Myocyte (in vitro differentiated cells): Measurements from ENCODE around the gene ATG12. TPM values are rescaled to one million over a fixed set of nuclear protein-coding genes. Genes with fewer than 3 reads are reported as not detected.
"Not testable (repeated sequence)": the region's sequence is repeated elsewhere in the genome, so short reads cannot be mapped to it uniquely, and the experiment has no call there.

Experiments
- DNase-seq: peaks from one replicate; pipeline ENCODE4 v3.0.0-alpha.2; 2012; ENCODE audit warnings: low read depth
- total RNA-seq: library from RNA; depleted of rRNA; stranded (reverse); fragments of >200 nt; gene quantifications from 2 replicates; pipeline ENCODE4 v1.2.3, GENCODE V29; 2014

The ATG12 gene
- total RNA-seq, 1 donor from 2014 or later, result 66.7 TPM

- no peak for DNase-seq
These were observed 2.2 kb upstream of the ATG12 start for GRCh38 chr5:115843444-115844130.

- DNase-seq, result no peak
These were observed 1.6 kb upstream of the ATG12 start for GRCh38 chr5:115842952-115843351.

GRCh38 chr5:115842089-115842935 lies 947 bp upstream of the ATG12 start:
- DNase-seq, result peak; percentile 88

- no peak for DNase-seq
These were observed 492 bp downstream of the ATG12 start for GRCh38 chr5:115840873-115841272.

DNA sequence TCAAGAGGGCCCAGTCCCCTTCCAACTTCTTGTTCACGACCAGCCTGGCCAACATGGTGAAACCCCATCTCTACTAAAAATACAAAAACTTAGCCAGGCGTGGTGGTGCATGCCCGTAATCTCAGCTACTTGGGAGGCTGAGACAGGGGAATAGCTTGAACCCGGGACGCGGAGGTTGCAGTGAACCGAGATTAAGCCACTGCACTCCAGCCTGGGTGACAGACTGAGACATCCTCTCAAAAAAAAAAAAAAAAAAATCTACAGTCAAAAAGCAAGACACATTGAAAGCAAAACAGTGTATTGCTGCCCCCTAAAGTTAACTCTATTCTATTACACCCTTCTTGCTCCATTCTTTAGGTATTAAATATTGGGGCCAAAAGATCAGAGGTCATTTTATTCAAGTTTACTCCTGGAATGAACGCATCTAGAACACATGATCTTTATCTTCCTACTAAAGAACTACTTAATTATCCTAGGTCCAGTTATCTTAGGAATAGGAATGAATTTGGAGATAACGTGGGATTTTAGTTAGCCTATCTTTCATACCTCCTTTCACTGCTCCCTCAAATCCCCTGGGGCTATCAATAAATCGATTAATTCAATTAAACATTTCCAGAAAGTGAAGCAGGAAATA lies 2.4 kb downstream of the ATG12 start:
- peak; percentile 62 for DNase-seq

GRCh38 chr5:115835481-115835880 lies 5.9 kb downstream of the ATG12 start:
- no peak for DNase-seq

DNA sequence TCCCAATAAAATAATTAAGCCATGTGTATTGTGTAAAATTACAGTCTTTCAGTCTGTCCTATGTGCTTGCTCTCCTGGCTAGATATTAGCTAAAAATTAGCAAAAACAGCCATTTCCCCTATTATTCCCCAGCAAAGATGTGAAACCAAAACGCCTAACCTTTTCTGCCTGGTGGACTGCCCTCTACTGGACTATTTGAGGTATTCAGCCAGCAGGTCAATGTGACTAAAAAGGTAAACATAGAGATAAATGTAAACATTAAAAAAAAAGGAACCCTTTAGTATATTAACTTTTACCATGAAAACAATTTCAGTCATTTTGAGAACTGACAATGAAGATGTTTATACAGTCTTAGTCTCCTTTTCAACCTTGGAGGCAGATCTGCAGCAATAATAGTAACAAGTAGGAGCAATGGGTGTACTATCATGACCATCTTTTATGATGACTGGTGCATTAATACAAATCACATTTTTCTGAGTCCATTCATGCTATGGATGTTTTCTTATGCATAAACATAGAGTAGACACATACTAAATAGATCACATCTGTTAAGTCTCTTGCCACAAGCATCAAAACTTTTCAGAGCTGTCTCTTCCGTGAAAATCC lies 10.1 kb downstream of the ATG12 start:
- peak; percentile 35 for DNase-seq

DNA sequence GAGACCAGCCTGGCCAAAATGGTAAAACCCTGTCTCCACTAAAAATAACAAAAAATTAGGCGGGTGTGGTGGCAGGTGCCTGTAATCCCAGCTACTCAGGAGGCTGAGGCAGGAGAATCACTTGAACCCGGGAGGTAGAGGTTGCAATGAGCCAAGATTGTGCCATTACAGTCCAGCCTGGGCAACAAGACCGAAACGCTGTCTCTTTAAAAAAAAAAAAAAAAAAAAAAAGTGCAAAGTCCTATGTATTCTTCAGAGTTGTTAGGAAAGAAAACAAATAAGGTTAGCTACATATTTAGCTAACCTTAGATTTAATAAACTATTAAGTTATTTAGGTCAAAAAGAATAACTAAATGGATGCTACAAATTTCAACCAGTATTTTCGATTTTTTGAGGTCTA lies 11.5 kb downstream of the ATG12 start:
- no peak for DNase-seq

- DNase-seq, result no peak
These were observed 15.4 kb downstream of the ATG12 start for GRCh38 chr5:115825948-115826347.

DNA sequence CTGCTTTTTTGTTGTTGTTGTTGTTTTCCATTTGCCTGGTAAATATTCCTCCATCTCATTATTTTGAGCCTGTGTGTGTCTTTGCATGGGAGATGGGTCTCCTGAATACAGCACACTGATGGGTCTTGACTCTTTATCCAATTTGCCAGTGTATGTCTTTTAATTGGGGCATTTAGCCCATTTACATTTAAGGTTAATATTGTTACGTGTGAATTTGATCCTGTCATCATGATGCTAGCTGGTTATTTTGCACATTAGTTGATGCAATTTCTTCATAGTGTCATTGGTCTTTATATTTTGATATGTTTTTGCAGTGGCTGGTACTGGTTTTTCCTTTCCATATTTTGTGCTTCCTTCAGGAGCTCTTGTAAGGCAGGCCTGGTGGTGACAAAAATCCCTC lies 16.4 kb downstream of the ATG12 start:
- DNase-seq, result not testable (repeated sequence)

- DNase-seq, result no peak
These were observed 20.5 kb downstream of the ATG12 start for GRCh38 chr5:115820846-115821245.

DNA sequence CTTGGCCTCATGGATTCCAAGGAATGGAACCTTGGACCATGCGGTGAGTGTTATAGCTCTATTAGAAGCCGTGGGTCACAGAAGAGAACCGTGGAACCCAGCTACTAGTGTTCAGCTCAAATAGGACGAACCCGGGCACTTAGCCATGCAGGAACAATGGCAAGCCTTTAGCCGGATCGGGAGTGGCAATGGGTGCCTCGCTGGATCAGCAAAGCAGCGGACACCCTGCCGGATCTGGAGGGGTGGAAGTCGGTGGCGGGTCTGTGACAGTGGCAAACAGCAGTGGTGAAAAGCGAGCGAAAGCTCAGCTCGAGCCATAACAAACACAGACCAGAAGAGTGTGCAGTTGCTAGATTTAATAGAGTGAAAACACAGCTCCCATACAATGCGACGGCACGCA lies 22.5 kb downstream of the ATG12 start:
- DNase-seq, result no peak

GRCh38 chr5:115817386-115817785 lies 24.0 kb downstream of the ATG12 start:
- no peak for DNase-seq

DNA sequence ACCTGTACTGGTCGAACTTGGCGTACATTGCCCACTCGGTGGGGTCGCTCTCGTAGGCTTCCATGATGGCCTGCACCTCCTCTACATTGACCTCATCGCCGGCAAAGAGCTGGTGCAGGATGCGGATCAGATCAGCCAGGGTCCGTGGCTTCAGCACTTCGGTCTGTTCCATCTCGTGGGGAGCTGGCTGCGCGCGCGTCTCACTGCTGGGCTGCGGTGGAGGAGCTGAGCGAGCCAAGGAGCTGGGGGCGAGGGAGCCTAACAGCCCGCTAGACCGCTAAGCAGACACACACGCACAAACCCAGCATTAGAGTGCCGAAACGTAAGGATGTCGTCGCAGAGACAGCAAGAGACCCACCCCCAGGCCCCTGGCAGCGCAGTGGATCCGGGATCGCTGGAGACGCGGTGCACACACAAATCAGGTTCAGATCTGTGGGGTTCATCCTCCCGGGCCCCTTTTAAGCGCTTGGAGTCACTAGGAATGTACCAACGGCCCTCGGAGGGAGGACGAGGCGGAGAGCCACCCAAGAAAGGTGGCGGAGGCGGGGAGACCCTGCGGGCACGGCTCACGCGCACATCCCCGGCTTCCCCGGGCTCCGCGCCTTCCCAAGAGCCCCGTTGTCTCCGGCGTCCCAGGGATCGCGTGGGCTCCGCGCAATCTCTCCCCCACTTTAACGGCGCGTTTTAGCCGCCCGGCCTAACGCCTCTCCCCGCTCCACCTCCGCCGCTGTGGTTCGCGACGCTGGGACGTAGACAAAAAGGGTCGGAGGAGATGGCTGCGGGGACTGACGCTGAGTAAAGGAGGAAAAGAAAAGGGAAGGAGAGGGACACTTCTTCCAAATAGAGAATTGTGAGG lies 24.9 kb downstream of the ATG12 start, which contains the start of gene CDO1:
Gene CDO1, minus strand, starts transcription at position 434 of the 856 bp plus-strand sequence. Its CDS starts 262 bp downstream, at position 172.
- peak; percentile 60 for DNase-seq

- peak; percentile 9 for DNase-seq
These were observed 25.6 kb downstream of the ATG12 start for GRCh38 chr5:115815693-115816225.

- no peak for DNase-seq
These were observed 26.2 kb downstream of the ATG12 start for GRCh38 chr5:115815006-115815692.

DNA sequence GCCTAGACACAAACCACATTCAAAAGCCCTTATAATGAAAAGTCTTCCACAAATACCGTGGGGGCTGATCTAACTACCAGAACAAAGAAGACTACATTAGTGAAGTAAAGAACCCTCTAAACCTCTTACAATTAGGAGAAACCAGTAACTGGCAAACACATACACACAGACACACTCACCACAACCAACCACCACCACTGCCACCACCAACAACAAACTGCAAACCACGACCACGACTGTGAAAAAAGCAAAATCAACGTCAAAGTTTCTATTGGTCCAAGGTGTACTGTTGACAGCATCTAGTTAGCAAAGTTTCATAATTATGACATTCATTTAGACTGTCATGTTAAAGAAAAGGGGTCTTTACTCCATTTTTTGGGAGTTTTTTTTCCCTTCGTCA lies 27.6 kb downstream of the ATG12 start:
- DNase-seq, result no peak

DNA sequence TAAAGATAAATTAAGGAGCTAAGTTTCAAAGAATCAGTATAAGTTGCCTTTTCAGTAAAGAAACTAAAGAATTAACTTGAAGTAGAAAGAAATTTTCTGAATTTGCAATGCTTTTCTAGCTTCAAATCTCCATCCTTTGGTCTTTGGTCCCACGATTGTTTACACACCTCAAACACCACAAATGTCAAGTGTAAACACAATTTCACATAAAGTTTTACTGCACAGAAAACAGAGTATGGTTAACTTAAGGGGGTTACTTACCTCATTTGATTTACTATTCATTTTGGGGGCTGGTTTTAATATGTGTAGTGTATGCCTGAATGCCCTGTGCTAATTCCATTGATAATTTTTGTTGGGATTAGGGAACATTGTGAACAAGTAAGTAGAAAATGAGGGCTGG lies 29.0 kb downstream of the ATG12 start:
- no peak for DNase-seq

GRCh38 chr5:115811406-115811805 lies 30.0 kb downstream of the ATG12 start:
- DNase-seq, result no peak

DNA sequence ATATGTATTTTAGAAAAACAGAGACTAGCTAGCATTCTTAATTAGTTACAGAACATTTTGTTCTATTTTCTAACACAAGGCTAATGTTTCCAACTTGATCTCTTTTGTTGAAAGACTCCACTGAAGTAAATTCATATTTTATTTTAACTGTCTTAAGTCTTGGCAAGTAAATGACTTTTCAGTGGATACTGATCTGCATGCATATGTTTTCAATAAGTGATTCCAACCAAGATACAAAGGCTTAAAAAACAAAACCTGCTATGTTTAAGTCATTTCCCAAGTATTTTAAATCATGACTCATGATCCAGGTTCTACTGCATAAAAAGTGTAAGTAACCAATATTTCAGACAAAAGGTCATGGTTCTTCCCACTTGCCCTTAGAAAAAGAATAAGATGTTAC lies 30.6 kb downstream of the ATG12 start:
- no peak for DNase-seq
